GM21367 (cell line): ENCODE data around the gene FYN.

ENCODE experiments used
- ATAC-seq: cut with Tn5 transposase; IDR thresholded peaks from one replicate; pipeline ENCODE4 v1.9.1; 2021; ENCODE audit not compliant: unreplicated experiment

The FYN gene

DNA sequence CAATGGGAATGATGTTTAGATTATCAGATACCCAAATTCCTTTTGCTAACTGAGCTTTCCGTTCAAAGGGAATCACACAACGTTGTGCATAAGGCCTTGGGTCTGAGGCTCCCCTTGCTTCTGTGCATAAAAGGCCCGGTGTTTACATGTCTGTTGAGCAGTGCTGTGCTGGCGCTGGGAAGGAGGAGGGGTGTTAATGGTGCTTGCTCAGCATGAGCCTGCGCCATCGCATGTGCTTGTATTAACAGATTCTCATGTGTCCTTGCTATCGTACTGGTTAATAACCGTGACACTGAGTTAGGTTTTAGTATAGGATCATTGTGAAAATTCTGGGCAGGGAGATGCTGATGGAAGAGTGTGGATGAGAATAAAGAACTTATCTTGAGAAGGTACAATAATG, 205.3 kb downstream of the FYN start:
- ATAC-seq = no peak

DNA sequence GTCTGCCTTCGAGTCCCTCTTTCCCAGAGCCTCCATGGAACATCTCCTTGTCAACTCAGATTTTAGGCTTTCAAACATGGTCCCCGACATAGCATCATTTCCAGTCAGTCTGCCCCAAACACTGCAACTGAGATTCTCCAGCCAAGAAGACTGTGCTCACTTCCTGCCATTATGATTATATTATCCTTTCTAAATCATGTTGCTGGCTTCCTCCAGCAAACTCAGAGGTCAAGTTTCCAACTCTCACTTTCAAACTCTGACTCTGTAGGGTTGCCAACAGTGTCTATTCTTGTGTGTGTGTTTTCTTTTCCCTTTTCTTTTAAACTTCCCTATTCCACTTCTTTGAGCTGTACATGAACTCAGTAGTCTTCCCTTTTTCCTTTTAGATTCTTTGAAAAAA, 206.4 kb downstream of the FYN start:
- no peak for ATAC-seq

DNA sequence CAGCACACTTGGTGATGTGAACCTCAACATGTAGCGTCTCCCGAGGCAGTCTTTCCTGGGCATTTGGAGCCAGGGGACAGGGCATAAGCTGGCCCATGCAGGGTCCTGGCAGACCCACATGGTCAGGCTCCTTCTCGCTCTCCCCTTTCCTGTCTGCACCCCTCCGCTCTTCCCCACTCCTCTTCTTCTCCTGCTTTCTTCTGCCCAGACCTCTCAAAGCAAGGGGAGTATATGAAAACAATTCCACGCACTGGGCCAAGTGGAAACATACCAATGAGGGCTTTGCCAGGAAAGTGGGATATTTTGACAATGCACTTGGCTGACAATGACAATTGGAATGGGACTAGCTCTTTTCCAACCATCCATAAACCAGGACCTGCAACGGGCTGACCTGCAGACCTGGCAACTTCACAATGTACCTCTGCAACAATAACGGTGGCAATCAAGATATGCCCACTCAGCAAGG, 208.7 kb downstream of the FYN start:
- ATAC-seq = no peak

DNA sequence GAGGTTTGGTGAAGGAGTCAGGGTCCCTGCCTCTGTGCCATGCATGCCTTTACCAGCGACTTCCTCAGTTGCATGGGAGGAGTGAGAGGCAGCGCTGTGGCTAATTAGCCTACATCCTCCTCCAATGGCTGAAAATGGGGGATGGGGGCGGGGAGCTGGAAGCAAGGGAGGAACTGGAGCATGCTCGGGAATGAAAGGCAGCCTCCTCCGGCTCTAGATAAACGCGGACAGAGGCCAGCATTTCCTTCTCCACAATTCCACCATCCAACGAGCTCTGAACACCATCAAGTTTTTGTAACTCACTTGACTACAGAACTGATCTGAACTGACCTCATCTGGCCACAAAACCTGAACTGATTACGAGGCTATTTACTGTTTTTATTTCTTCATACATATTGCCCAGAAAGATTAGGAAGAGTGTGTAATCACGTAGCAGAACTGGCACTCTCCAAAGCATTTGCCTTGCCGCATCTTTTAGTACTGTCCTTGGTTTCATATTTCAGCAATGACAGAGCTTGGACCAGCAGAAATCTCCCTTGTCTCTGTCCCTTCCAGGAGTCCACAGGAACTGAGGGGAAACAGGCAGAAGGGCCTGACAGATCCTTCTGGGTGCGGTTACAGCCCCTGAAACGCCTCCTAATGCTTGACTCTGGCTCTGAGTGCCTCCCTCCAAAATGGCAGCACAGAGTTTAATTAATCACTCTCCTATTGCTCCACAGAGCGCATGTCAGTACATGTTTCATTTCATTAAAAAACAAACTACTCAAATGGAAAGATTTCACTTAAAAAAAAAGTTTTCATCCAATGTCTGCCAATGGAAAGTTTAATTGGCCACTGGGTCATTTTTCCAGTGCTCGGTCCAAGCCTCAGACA, 209.3 kb downstream of the FYN start:
- no peak for ATAC-seq

DNA sequence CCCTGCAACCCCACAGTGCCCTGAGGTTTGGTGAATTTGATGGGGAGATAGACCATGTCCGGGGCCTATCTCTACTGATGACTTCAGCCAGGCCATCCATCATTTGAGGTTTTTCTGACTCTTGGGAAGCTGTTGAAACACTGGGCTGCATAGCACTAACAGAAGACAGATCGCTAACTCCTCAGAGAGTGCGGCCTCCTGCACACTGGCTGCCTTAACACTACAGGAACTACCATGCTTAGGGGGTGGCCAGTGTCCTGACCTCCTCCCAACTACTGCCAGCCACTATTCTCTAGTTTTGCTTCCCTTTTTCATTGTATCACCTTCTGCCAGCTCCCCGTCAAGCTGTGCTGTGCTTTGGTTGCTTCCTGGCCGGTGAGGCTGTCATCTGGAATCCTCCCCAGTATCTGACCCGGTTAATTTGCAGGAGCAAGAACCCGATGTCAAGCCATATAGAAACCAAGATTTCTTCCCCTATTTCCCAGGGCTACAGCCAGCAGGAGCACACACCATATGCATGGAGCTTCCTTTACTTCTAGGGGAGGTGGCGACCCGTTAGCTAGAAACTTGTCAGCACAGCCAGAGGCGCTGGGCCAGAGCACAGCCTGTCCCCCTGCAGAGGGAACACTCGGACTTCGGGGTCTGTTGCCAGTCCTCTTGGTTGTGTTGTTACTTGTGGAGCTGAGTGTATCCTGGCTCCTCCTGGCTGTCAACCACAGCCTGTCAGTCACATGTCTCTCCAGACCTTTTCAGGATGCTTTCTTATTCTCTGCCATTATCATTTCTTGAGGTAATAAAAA, 210.3 kb downstream of the FYN start:
- no peak for ATAC-seq

DNA sequence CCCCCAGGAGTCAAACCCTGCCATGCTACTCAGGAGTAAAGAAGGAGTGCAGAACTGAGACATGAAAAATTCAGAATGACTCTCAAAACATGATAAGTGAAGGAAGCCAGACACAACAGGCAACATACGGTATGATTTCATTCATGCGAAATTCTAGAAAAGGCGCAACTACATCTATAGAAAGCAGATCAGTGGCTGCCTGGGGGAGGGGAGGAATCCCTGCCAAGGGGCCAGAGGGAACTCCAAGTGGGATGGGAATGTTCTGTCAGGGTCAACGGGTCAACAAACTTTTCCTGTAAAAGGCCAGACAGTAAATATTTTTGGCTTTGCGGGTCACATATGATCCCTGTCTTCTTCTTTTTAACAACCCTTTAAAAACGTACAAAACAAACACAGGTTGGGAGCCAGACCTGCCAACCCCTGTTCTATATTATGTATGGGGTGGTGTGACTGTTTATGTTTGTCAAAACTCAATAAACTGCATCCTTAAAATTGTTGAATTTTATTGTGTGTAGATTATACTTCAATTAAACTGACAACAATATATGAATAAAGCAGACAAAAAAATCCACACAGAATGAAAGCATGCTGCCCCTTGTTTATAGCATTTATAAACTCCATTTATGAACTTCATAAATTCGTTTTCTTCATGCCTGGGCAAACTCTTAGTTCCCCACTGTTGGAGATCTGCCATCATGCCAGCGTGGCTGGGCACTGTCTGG, 211.0 kb downstream of the FYN start:
- no peak for ATAC-seq

DNA sequence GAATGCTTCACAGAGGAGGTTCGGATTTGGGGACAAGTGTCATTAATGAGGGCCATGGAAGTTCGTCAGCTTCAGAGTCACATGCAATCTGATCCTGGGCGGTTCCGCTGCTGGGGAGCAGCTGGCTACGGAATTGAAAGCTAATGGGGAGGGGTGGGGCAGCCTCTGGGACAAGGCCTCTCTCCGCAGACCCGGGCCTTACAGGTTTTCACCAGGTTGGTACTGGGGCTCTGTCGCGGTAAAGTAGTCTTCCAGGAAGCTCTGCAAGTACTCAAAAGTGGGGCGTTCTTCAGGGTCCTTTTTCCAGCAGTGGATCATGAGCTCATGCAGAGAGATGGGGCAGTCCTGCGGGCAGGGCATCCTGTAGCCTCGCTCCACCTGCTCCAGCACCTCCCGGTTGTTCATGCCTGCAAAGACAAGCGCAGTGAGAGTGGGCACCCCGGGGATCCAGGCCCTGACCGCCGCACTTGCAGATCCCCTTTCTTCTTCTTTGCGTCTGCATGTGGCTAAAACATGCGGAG, 211.7 kb downstream of the FYN start:
- no peak for ATAC-seq

DNA sequence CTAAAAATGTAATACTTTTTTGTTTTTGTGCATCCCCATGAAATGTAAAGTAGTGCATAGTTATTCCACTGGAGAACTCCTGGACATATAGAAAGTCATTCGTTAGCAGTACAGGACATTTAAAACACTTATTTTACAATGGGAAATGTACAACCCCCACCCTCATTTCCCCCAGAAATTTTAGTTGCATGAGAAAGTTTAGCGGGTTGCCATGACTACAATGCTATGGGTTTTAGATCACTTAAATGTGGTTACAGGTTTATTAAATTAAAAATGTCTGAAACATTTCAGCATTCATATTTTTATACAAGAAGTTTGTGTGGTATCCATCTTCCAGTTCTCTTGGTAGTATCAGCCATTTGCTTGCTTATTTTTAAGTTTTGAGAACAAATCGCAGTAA, 212.7 kb downstream of the FYN start:
- ATAC-seq = no peak

DNA sequence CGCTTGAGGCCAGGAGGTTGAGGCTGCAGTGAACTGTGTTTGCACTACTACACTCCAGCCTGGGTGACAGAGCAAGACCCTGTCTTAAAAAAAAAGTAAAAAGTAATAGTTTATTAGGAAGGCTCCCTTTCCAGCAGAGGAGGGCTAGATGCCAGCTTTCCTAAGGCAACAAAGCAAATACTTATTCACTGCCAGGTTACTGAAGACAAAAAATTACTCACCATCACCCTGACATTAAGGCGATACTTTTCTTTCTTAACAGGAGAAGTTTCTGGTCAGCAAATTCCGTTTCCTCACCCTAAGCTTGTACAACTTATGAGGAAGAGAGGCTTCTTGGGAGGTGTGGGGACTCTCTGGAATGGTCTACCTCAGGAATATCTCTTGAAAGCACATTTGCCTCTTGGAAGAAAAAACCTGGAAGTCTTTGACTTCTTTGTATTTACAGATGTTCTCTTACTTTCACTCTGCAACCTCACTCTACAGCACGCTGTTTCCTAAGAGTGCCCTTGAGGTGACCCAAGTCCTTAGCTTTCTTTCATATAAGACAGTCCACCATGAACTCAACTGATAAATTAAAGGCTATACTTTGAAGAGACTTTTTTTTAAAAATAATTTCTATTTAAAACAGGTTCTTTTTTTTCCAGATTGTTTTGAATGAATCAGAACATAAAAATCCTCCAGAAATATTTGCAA, 214.6 kb downstream of the FYN start:
- ATAC-seq = no peak

DNA sequence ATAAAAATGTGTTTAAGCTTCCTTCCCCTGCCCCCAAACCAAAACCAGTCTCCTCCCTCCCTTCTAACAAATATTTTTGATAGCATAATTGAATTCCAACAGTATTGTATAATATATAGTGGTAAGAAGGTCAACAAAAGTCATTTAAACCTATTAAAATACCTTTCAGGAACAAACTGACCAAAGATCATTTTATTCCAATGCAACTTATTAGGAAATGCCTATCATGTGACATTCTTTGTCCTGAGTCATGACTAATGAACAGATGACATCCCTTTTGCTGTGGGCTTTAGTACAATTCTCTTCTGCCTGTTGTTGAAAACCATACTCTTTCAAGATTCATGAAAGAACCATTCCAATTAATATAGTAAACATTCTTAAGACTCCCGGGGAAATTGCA, 216.1 kb downstream of the FYN start:
- ATAC-seq = no peak

DNA sequence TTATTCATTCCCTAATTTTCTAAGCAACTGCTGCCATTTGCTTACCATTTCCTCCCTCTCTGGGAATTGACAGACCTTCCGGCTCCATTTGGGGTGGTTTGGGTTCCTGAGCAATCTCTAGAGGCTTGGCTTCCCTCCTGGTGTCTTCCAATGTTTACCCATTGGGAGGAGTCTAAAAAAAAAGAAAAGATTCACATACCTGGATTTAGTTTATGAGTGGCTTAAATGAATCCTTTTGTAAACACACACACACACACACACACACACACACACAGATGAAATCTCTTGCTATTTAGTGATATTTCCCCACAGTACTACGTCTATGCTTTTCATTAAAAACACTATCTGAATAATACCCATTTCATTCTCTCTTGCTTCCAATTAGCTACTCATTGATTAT, 219.3 kb downstream of the FYN start:
- no peak for ATAC-seq

DNA sequence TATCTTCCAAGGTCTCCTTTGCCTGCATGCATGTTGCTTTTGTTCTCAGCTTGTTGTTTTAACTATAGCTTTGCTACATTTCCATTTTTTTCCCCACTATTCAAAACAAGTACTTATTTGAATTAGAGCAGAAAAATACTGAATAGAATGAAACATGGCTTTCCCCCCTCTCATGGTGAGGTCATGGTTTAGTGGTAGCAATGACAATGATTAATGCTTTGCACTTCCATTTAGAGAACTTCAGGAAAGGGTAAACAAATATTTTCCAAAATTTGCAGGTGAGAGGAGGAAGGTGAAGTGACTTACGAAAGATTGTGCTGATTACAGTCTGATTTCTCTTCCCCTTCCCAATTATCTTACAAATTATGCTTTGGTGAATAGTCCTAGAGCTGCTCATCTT, 219.8 kb downstream of the FYN start:
- ATAC-seq = no peak

DNA sequence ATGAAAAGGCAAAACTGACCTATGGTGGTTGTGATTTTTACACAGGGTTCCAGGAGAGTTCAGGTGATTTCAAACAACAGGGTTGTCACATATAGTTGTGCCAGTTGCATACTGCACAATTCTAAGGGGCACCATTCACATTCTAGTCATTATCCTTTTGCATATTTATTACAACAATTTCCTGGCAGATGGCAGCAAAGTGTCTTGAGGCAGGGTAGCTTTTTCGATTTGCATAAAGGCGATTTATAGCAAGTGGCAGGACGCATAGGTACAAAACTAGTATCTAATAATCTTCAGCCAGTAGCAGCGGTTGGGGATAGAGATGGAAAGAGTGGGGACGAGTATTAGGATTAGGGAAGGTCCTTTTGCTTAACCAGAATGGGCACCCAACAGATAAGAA, 221.1 kb downstream of the FYN start:
- no peak for ATAC-seq

DNA sequence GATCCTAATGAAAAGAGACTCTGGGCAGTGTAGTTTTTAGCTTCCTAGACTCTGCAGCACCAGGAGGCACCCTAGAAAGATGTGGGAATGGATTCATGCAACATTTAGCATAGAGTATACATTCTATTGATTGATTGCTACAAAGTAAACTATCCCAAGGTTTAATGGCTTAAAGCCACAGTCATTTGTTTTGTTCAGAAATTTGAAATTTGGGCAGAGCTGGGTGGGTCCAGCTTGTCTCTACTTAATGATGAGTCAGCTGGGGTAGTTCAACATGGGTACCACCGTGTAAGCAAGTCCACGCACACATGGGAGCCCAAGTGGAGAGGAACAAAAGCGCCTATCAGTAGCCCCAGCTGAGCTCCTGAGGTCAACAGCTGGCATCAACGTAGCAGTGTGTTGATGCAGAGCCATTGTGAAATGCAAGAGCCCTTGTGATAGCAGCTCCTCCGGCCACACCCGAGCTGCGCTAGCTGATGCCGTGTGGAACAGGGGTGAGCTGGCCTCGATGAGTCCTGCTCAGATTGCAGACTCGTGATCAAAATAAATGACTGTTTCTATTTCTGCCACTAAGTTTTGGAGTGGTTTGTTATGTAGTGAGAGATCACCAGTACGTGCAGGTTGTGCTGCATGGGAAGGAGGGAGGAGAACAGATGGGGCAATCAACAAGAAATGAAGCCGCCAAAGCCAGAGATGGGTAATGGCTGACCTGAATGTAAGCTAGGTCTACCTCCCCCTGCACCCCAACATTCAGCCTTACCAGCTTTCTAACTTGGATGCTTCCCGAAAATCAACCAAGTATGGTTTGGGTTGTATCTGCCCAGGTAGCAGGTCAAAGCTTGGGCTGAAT, 221.8 kb downstream of the FYN start:
- no peak for ATAC-seq

DNA sequence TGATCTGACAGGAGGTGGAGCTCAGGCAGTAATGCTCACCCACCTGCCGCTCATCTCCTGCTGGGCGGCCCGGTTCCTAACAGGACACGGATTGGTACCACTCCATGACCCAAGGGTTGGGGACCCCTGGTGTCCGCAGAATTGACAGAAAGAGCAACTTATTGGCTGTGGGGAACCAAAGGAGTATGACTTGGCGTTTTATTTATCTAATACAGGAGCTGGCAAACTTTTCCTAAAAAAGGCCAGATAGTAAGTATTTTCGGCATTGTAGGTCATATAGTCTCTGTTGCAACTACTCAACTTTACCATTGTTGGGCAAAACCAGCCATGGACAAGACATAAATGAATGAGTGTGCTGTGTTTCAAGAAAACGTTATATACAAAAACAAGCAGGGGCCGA, 223.2 kb downstream of the FYN start:
- no peak for ATAC-seq

DNA sequence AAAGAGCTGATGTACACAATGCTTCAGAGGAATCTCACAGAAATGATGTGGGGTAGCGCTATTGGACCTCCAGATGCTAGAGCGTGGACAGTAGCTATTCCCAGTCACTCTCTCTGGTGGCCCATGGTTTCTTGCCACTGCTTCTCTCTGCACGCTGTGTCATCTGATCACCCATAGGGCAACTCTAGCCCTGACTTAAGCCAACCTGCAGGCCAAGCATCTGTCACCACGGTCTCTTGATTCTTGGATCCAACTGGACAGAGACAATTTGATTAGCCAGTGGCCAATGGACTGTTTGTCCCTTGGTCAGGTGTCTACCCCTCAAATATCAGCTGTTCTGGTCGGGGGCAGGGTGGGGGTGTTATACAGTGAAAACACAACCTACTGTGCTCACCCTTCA, 225.2 kb downstream of the FYN start:
- ATAC-seq = no peak

DNA sequence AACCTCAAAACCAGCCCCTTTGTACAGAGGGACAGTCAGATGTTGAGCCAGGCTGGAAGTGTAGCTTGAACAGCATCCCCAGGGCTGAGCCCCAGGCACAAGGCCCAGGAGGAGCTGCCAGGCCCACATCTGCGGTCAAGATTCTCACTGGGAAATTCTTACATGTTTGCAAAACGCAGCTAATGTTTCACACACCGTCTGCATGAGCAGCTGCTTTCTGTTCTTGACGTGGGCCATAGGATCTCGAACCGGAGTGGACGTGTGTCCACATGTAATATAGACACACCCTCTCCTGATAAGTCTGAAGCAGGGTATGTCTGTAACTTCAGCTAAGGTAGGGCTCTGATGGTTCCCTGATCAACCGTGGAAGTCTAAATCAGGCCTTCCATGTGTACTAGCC, 226.3 kb downstream of the FYN start:
- ATAC-seq = no peak

DNA sequence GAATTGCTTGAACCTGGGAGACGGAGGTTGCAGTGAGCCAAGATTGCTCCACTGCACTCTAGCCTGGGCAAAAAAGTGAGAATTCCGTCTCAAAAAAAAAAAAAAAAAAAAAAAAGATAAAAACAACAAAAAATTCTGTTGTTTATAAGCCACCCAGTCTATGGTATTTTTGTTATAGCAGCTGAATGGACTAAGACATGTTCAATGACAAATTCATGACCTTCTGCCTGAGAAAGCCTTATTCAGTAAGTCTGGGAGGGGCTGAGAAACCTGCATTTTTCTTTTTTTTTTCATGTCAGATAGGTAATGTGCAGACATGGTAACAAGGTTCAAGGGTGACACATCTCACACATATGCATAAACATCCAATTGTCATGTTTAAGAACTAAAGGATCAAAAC, 227.2 kb downstream of the FYN start:
- no peak for ATAC-seq

DNA sequence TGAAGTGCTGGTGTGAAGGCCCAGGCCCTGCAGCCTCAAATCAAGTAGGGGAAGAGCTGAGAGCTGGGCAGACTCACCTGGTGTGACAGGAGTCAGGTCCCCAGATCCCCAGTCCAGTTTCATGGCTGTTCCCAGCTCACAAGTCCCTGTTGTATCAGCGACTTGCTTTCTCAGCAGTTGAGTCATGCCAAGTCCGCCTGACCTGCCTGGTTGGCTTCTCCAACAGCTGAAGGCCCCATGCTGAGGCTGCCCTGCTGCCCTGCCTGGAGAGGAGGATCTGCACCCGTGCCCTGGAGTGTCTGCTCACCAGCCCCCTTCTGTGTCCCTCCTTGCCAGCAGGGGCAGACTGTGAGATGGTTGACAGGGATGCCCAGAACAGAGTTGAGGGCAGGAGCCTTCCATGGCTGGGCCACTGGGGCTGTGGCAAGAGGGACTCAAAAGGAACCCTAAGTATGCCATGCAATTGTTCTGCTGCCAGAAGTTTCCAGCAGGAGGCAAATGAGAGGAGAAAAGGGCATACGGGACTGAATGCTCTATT, 228.3 kb downstream of the FYN start:
- no peak for ATAC-seq
